ENCODE data around the gene VPS37B.

VPS37B gene

GRCh38 chr12:122837306-122838265 is 58.3 kb downstream of the VPS37B start:
- no peak for DNase-seq

GRCh38 chr12:122836027-122836921 is 59.6 kb downstream of the VPS37B start:
- DNase-seq, result peak; percentile 66

- DNase-seq, result peak; percentile 24
Observed at GRCh38 chr12:122835750-122836026, 60.2 kb downstream of the VPS37B start.

GRCh38 chr12:122834921-122835749 is 60.8 kb downstream of the VPS37B start, which contains the start of gene HIP1R:
TSS of gene HIP1R (plus strand) at chr12:122835457. CDS start at chr12:122835551, 94 bp downstream.
- peak; percentile 46 for DNase-seq

GRCh38 chr12:122834104-122834920 is 61.6 kb downstream of the VPS37B start:
- DNase-seq, result no peak

- no peak for DNase-seq
Observed at GRCh38 chr12:122830517-122831214, 65.3 kb downstream of the VPS37B start.

- DNase-seq, result no peak
Observed at GRCh38 chr12:122827258-122827657, 68.7 kb downstream of the VPS37B start.

- DNase-seq, result no peak
Observed at GRCh38 chr12:122825773-122826724, 69.9 kb downstream of the VPS37B start.

GRCh38 chr12:122823429-122823828 is 72.5 kb downstream of the VPS37B start:
- DNase-seq, result no peak

GRCh38 chr12:122820838-122821271 is 75.1 kb downstream of the VPS37B start:
- no peak for DNase-seq

- DNase-seq, result no peak
Observed at GRCh38 chr12:122820138-122820537, 75.8 kb downstream of the VPS37B start.

GRCh38 chr12:122819209-122819785 is 76.6 kb downstream of the VPS37B start:
- DNase-seq, result no peak
